Stimulated activated CD8-positive, alpha-beta memory T cell treated with anti-CD3 and anti-CD28 coated beads, Interleukin-12 subunit alpha, Interleukin-12 subunit beta, amount 100 ng/mL, for 4 hours (primary cell): ENCODE results near the gene SPECC1L.
"Not testable (repeated sequence)": the region's sequence is repeated elsewhere in the genome, so short reads cannot be mapped to it uniquely, and the experiment has no call there.

Source experiments
- DNase-seq: peaks from one replicate; pipeline ENCODE4 v3.0.0-alpha.2; 2020; ENCODE audit warnings: low read depth

The SPECC1L gene

DNA sequence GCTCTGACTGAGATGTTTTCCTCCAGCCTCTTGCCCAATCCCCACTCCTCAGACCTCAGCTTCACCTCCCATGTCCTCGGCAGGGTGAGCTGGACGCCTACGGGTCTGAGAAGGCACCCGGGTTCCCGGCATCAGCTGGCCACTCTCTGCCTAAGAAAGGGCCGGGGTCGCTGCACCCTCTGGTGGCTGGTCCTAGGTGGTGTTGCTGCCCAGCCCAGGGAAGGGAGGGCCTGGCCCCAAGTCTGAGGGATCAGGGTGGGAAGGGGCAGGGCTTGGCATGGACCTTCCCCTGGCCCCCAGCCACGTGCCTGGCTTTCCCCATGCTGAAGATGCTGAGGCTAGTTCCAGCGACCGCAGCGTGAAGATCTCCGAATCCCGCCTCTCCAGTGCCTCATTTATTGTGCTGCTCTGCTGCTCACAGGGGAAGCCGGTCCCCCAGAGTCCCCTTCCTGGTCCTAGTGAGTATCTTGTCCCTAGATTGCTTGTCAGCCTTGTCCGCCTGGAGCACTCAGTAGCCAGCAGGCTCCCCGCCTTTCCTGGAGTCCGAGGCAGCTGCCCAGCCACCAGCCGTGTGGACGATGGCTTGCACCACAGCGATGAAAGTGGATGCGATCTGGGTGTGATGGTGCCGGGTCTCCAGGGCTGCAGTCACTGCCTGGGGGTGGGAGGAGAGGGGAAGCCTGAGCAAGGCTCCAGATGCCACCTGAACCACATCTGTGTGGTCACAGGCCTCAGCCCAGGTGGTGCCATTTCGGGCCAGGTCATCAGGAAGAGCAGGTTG, 22.9 kb upstream of the SPECC1L start:
- peak; percentile 20 for DNase-seq

DNA sequence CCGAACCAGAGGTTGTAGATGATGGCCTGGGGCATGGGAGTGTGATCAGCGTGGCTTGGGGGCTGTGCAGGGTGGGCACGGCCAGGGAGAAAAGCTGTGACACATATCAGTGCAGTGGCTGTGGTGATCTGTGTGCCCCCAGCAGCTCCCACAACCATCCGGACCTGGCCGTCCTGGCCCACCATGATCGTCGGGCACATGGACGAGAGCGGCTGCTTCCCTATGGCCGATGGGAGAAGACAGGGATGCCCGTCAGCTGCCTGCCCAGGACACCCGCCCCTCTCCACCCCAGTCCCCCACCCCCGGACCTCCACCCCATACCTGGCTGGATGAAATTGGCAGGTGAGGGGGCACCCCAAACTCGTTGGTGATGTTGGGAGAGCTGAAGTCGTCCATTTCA, 22.0 kb upstream of the SPECC1L start:
- not testable (repeated sequence) for DNase-seq

DNA sequence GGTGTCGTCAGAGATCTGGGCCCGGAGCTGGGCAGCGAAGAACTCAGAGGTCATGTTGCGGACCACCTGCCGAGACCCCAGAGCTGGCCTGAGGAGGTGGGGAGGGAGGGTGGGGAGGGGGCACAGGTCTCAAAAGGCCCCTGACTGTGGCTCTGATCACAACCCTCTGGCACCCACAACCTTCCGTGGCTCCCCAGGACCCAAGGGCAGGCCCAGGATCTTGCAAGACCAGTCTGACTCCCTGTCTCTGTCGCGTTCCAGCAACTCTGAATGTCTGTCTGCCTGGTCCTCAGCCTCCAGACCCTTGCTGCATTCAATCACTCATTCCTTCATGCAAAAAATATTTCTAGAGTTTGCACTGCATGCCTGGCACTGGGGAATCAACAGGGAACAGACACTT, 21.2 kb upstream of the SPECC1L start:
- DNase-seq, result not testable (repeated sequence)

DNA sequence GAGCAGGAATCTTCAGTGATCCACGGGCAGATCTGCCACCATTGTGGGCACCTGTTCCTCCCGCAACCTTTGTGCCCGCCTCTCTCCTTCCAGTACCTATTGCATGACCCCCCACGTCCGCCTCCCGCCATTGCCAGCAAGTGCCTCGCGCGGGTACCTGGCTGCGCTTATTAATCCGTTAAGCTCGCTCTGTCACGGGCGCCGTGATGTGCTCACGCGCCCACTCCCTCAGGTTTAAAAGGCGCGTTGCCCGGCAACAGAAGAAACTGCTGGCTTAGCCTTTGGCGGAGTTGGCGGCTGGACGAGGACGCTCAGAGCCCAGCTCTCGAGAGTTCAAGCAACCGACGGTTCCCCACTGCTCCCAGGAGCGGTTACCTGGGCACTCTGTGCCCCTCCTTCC, 19.3 kb upstream of the SPECC1L start:
- DNase-seq, result not testable (repeated sequence)

DNA sequence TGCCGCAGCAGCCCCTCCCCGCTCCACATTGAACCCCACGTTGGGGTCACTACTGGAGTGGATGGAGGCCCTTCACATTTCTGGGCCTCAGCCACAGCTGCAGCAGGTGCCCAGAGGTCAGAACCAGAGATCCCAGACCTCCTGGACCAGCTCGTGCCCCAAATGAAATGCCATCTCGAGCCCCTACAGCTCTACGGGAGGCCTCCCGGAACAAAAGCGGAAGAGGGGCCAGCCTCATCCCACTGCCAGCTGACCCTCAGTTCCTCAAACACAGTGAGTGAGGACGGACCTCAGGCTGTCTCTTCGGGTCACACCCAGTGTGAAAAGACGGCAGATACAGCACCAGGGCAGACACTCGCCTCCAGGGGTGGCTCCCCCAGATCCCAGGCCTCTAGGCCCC, 17.5 kb upstream of the SPECC1L start:
- DNase-seq, result not testable (repeated sequence)

DNA sequence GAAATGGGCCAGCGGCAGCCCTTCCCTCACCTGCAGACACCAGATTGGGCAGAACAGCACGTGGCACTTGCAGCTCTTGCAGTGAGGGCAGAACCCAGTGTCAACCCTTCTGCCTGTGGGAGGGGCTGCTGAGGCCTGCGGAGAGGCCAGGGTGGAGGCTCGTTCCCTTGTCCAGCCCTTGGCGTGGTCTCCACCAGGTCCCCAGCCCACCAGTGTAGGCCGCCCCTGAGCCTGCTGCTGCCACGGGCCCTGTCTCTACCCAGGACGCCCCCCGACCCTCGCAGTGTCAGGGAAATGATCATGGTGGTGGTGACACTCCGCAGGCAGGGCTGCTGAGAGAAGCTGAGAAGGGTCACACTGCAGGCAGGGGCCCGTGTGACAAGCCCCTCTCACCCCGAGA, 14.5 kb upstream of the SPECC1L start:
- not testable (repeated sequence) for DNase-seq

DNA sequence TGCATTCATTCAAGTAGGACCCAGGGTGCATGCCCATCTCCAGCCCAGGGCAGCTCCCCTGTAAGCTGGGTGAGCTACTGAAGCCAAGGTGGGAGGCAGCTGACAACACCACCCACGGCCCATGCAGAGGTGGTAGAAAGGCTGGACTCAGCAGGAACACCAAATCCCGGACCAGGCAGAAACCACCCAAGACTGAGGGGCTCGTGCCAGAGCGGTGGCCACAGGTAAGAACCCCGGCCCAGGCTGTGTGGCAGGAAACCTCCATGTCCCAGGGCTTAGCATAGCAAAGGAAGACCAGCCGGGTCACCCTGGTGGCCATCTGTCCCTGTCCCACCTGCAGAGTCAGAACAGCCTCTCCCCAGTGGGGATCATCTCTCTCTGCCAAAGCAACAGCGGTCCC, 13.9 kb upstream of the SPECC1L start:
- not testable (repeated sequence) for DNase-seq

DNA sequence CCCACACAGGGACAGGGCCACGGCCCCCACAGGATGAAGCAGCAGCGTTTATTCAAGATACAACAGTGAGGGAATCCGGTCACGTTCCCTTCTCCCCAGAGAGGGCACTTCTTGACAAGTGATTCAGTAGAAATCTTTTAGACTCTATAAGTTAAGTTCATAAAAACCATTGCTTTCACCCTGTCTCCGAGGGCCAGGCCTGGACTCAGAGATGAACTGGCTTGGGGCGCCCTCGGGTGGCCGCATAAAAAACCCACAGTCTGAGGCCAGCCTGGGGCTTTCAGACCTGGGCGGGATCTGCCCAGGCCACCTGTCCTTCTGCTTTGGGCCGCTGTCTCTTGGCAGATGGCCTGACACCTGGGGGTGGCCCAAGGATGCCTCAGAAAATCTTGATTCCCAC, 11.2 kb upstream of the SPECC1L start:
- peak; percentile 32 for DNase-seq

DNA sequence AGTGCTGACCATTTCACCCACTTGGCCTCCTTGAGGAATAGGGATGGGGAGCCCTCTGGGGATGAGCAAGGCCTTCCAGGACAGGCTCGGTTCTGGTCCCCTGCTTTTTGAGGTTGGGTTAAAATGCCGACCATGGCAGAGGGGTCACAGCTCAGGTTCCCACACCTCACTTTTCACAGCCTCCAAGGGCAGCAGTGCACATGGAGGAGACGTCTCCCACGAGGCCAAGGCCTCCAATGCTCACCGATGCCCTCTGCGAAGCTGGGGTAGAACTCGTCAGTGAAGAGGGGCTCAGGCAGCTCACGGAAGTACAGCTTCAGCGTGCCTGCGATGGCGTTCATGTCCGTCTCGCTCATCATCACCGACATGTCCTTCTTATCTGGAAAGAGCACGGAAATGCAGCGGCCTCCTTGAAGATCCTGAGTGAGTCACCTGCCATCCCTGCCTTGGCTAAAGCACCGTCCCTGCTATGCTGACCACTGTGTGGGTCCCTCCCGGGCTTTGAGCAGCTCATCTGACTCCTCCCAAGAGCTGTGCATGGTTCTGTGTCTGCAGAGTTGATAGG, 8.4 kb upstream of the SPECC1L start:
- DNase-seq, result not testable (repeated sequence)

DNA sequence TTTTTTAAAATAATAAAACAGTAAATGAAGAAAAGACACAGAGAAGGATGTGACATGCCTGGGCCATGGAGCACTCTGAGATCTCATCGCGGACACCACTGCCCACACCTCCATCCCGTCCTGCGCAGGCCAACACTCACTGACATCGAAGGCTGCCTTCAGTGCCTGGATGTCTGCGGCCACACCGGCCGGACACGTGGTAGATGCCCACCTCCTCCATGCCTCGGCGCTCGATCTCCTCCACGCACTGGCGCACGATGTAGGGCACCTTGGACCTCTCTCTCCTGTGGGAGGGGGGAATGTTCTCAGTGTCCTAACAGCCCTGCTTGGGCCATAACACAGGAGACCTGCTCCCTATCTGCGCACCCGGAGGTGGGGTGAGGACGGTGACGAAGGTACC, 7.2 kb upstream of the SPECC1L start:
- not testable (repeated sequence) for DNase-seq

DNA sequence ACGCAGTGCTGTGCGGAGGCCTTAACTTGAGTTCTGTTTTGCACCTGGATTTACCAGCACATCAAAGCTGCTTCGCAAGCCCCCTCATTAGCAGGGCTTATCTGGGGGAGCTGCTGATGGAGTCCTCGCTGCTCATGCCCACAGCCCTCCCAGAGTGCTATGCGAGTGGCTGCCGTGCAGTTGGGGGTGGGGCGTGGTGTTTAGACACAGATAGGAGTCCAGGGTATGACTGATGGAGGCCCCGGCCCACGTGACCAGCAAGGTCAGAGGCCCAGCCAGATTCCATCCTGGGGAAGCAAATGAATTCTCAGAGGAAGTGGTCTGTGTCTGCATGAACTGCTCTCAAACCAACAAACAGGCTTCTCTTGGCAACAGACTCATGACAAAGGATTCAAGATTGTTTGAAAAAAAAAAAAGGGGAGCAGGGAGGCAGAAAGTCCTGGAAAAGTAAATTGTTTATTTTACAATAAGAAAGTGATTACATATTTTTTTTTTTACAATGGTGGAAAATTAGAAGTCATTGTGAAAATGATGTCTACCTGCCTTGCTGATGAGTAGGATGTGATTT, 6.2 kb upstream of the SPECC1L start:
- DNase-seq, result not testable (repeated sequence)

DNA sequence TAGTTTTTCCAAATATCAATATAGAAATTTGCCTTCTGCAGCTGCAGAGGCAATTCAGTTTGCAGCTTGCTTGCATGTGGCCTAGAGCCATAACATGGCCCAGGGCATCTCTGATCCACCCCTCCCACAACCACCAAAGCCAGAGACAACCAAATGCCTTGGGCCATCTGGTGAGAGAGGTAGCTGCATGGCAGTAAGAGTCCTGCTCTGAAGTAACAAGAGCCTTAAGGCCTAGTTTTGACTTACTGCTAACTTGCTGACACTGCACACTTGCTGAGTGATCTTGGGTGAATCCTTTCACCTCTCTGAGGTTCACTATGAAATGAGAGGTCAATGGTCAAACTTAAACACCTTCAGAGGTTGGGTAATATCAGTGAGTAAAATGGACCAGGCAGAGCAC, 4.9 kb upstream of the SPECC1L start:
- no peak for DNase-seq

DNA sequence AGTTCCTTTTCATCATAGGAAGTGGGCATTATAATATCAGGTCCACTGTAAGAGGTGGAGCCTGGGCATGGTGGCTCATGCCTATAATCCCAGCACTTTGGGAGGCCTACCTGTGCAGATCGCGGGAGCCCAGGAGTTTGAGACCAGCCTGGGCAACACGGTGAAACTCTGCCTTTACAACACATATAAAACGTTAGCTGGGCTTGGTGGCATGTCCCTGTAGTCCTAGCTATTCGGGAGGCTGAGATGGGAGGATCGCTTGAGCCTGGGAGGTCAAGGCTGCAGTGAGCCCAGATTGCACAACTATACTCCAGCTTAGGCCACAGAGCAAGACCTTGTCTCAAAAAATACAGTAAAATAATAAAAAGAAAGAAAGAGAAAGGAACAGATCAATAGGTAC, 4.1 kb upstream of the SPECC1L start:
- not testable (repeated sequence) for DNase-seq

DNA sequence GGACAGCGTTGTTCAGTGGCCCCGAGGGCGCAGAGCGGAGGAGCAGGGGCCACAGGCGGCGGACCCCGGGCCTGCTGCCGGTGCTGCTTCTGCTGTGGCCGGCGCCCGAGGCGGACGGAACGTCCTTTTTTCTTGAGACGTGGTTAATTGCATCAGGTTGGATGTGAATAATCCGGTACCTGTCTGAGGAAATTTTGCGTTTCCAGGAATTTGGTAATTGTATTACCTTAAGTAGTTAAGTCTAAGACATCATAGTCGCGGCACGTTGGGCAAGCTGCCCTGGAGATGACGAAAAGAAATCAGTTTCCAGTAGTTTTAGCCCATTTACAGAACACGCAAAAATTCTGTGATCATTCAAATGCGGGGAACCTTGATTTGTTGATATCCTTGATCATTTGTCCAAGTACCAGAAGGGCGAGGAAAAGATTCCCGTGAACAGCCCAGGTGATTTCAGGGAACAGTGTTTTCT, 789 bp downstream of the SPECC1L start:
- no peak for DNase-seq

DNA sequence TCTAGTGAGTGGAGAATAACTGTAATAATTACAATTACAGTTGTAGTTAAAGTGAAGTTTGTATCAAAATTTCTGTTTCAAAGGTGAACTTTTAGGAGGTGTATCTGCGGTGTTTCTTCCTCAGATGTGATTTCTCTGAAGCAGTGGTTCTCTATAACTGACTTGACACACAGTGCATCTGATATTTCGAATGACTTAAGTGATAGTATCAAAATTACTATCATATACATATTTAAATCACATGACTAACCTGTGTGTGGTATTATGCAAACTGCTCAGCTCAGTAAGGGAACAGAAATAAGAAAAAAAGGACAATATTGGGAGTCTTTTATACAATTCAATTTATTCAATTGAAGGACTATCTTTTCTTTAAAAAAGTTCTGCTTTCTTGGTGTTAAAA, 2.4 kb downstream of the SPECC1L start:
- DNase-seq, result not testable (repeated sequence)

DNA sequence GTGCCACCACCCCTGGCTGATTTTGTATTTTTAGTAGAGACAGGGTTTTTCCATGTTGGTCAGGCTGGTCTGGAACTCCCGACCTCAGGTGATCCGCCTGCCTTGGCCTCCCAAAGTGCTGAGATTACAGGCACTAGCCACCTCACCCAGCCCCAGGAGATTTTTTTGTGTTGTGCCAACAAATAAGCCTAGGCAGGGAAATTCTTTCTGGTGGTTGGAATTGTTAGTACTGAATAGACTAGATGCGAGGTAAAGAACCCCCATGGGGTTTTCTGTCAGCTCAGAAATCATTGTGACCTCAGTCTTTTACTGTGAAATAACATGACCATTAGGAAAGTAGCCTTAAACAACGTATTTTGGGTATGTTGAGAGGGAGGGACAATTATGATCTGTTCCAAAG, 3.3 kb downstream of the SPECC1L start:
- DNase-seq, result not testable (repeated sequence)

DNA sequence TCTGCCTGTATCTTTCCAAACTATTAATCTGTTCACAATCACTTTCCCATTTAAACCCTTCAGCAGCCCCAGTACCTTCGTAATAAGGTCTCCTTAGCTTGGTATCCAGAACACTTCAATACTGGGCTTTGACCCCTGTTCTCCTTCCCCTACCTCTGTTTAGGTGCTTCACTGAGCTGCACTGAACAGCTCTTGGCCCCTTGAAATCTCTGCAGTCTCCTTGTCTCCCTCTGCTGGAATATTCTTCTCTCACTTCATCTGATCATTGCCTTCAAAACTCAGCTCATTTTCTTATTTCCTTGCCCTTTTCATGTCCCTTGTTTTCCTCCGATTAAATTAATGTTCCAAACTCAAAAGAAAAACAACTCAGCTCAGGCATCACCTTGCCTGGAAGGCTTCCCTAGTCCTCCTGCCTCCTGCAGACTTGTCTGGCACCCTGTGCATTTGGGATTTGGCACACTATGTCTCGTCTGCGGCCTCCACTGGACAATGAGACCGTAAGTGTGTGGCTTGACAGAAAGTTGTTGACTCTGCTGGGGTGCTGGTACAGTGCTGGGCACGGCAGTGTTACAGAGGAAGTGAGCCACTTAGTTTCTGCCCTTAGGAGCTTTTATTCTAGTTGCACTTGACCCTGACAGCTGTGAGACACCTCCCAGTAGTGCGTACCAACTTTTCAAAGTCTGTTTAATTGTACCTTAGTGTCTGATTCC, 4.2 kb downstream of the SPECC1L start:
- DNase-seq, result not testable (repeated sequence)

DNA sequence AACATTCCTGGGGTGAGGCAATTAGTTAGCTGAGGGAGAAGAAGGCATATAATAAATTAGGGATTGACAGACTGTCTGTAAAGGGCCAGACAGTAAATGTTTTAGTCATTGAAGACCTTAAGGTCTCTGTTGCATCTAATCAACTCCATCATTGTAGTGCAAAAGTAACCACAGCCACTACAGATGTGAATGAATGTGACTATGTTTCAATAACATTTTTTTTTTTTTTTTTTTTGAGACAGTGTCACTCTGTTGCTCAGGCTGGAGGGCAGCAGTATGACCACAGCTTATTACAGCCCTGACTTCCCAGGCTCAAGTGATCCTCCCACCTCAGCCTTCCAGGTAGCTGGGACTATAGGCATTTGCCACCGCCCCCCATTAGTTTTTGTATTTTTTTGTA, 9.7 kb downstream of the SPECC1L start:
- DNase-seq, result not testable (repeated sequence)

DNA sequence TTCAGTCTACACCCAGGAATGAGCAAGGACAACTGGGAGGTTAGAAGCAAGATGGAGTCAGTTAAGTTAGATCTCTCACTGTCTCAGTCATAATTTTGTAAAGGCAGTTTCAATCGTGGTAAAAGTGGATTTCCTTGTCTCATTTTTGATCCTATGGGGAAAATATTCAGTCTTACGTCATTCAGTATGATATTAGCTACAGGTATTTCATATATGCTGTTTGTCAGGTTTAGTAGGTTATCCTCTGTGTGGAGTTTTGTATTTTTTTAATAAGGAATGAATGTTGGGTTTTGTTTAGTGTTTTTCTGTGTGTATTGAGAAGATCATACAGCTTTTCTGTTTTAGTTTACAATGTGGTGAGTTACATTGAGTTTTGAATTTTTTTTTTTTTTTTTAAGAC, 11.8 kb downstream of the SPECC1L start:
- DNase-seq, result no peak

DNA sequence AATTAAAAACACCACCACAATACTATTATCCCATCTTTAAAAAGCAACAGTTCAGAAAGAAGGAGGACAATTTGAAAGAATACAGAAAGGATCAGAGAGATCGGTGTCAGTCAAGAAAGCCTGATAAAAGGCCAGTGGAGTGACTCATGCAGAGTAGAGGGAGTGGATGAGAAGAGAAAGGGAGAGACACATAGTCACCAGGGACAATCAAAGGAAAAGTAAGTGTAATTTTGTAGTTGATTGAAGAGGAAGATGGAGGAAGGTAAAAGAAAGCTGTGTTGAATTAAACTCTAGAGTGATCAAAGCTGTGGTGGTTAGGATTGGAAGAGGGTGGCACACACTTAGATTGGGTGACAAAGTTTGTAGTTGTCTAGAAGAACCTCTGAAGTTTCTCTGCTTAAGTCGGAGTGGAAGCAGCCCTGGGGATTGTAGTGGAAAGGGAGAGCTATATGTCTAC, 14.1 kb downstream of the SPECC1L start:
- DNase-seq, result no peak

DNA sequence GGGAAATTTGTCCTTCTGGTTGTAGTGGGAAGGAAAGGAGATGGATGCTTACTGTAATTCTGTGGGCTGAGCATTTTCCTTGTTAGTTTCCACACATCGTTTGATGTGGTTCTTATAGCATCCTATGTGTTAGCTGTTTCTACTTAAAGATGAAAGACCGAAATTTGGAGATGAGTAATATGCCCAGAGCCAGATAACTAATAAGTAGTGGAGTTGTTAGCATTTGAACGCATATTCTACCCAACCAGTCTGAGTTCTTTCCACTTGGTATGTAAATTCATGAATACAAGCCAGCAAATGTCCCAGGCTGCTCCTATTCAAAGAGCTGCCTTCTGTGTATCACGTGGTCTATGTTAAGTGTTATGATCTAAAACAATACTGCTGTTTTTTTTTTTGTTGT, 14.6 kb downstream of the SPECC1L start:
- no peak for DNase-seq

DNA sequence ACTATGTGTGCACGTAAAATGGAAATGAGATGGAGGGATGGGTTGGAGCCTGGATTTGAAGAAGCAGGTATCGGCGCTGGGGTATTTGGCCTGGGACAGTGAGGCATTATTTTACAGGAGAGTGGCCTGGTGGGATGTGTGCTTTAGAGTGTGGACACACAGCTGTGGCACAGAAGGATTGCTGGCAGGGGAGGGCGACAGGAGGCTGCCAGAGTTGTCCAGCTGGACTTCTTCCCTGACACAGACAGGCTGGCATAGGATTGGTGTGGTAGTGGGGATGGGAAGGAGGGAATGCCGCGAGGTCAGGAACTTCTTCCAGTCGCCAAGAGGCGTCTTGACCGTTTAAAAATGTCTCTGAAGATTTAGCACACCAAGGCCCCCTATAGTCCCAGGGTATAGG, 16.6 kb downstream of the SPECC1L start:
- DNase-seq, result not testable (repeated sequence)

DNA sequence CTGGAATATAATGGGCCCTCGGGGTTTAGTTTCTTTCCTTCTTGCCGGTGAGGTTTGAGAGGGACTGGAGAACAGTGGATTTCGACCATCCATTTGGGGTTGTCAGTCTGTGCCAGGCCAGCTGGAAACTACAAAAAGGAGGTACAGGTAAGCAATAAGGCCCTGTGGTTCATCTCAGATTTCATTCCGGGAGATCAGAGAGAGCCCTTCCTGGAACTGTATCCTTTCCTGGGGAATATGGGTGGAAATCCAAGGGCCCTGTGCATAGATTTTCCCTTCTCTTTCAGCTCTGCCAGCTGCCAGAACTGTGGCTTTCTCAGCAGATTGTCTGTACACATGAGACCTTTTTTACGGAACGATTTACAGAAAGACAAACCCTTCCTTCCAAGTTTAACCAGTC, 17.2 kb downstream of the SPECC1L start:
- DNase-seq, result not testable (repeated sequence)
